Upper lobe of left lung (tissue), 4 donors: Measurements from ENCODE around the gene GABPA.

ENCODE experiments used
- CTCF ChIP-seq, 6 experiments: fragments of 450-650 bp in 4 of 6; fragments of 200-600 bp in 2 of 6; sonication (generic) in 2 of 6; IDR thresholded peaks; one replicate each; pipeline ENCODE4 v1.5.1; 2016 to 2019; ENCODE audit warnings: antibody characterized with exemption in 6 of 6
- POLR2A ChIP-seq, 4 donors: fragments of 450-650 bp; IDR thresholded peaks; one replicate each; pipeline ENCODE4 v1.5.1; 2016 to 2017; ENCODE audit warnings: antibody characterized with exemption in 4 of 4, mild to moderate bottlenecking in 2 of 4
- POLR2AphosphoS5 ChIP-seq, 2 donors: sonication (generic); formaldehyde crosslinking; IDR thresholded peaks; one replicate each; pipeline ENCODE4 v1.5.1; 2017; ENCODE audit warnings: antibody characterized with exemption in 2 of 2

GRCh38 chr21:25689226-25689625 lies 45.5 kb upstream of the GABPA start:
- no peak for TF ChIP-seq POLR2AphosphoS5 (IDR thresholded peaks at IDR 0.05)
- no peak for TF ChIP-seq CTCF (IDR thresholded peaks at IDR 0.05)
- no peak for TF ChIP-seq POLR2A (IDR thresholded peaks at IDR 0.05)
